GM12892 (cell line): ENCODE measurements around the gene ELOVL6.

Experiments used
- POLR2A ChIP-seq: IDR thresholded peaks from 2 replicates; pipeline ENCODE4 v1.6.1; 2011; ENCODE audit warnings: low read depth, low read length, control low read depth
- POLR2AphosphoS5 ChIP-seq: IDR thresholded peaks from 2 replicates; pipeline ENCODE4 v1.6.1; 2011; ENCODE audit warnings: low read depth, low read length, control low read depth
- TAF1 ChIP-seq: IDR thresholded peaks from 2 replicates; pipeline ENCODE4 v1.6.1; 2011; ENCODE audit warnings: low read depth, mild to moderate bottlenecking, control low read depth, low read length, borderline replicate concordance

DNA sequence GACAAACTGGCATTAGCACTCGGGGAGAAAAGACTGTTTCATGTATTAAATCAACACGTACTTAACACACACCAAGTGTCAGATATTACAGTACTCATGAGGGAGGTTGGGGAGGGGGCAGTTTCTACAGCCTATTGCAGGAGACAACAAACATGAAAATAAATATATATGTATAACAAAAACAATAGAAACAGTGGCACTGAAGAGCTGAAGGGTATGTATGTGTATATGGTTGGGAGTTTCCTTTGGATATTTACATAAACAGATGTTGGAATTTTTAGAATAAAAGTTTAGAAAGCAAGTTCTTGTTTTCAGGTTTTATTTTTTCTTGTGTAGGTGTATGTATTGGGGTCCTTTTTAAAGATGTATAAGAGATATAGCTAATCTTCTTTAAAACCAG, 133.5 kb downstream of the ELOVL6 start:
- TF ChIP-seq POLR2A (no peak), POLR2AphosphoS5 (no peak), TAF1 (no peak)
